ENCODE measurements around the gene AP2A2. TPM values are rescaled to one million over a fixed set of nuclear protein-coding genes. Genes with fewer than 3 reads are reported as not detected.

The AP2A2 gene
- total RNA-seq, 2 donors from 2014 or later = 35.1 to 70.2 TPM

GRCh38 chr11:898540-899190, 27.0 kb upstream of the AP2A2 start:
- Histone ChIP-seq H3K36me3 (peaks cover 19% of the 10 kb centered on the region in 2 donors), H3K27ac (no peak overlapping the region), H3K27me3 (replicated peaks; ENCODE audit: insufficient read depth) (no peaks in the 10 kb centered on the region), H3K9me3 (no peaks in the 10 kb centered on the region), H3K4me1 (replicated peaks) (no peaks in the 10 kb centered on the region), H3K4me3 (no peak overlapping the region)
- whole genome bisulfite sequencing = 79% methylated on average over 20 of the region's 22 CpGs
- no peak for DNase-seq (ENCODE audit: low spot score)
- intact Hi-C loops (cut with DNase I) = loop anchor here (5.0 kb wide), 1 partner anchor 154 kb away; no protein-coding TSS in a partner anchor
- TF ChIP-seq CTCF (IDR thresholded peaks at IDR 0.05) (peak in 1 of 4 experiments; percentile 25), POLR2A (IDR thresholded peaks at IDR 0.05) (no peak)

GRCh38 chr11:899724-900123, 25.9 kb upstream of the AP2A2 start:
- Histone ChIP-seq H3K9me3 (no peaks in the 10 kb centered on the region), H3K27ac (no peak overlapping the region), H3K27me3 (replicated peaks; ENCODE audit: insufficient read depth) (no peaks in the 10 kb centered on the region), H3K4me3 (no peak overlapping the region), H3K4me1 (replicated peaks) (no peaks in the 10 kb centered on the region), H3K36me3 (peaks cover 19% of the 10 kb centered on the region in 2 donors)
- no peak for DNase-seq (ENCODE audit: low spot score)
- TF ChIP-seq POLR2A (IDR thresholded peaks at IDR 0.05) (no peak), POLR2AphosphoS5 (IDR thresholded peaks at IDR 0.05) (no peak), CTCF (IDR thresholded peaks at IDR 0.05) (no peak)
- intact Hi-C loops (cut with DNase I) = loop anchor here (5.0 kb wide), 1 partner anchor 153 kb away; no protein-coding TSS in a partner anchor
- 94% methylated on average over 11 of the region's 11 CpGs for WGBS

- no peak overlapping the region for H3K27ac ChIP-seq
- 93% methylated on average over 7 of the region's 7 CpGs for WGBS
- TF ChIP-seq POLR2A (IDR thresholded peaks at IDR 0.05) (no peak), POLR2AphosphoS5 (IDR thresholded peaks at IDR 0.05) (no peak), CTCF (IDR thresholded peaks at IDR 0.05) (no peak)
- H3K9me3 ChIP-seq = no peaks in the 10 kb centered on the region
- H3K4me1 ChIP-seq (replicated peaks) = no peaks in the 10 kb centered on the region
- peaks cover 19% of the 10 kb centered on the region in 2 donors for H3K36me3 ChIP-seq
- intact Hi-C loops (cut with DNase I) = no loop called here
- H3K4me3 ChIP-seq = no peak overlapping the region
- no peak for DNase-seq (ENCODE audit: low spot score)
- H3K27me3 ChIP-seq (replicated peaks; ENCODE audit: insufficient read depth) = no peaks in the 10 kb centered on the region
Measured at GRCh38 chr11:900545-900944, 25.1 kb upstream of the AP2A2 start.

GRCh38 chr11:901452-902061, 24.1 kb upstream of the AP2A2 start:
- no peak for TF ChIP-seq POLR2A (IDR thresholded peaks at IDR 0.05)
- no peak for TF ChIP-seq CTCF (IDR thresholded peaks at IDR 0.05)
- no peak for TF ChIP-seq POLR2AphosphoS5 (IDR thresholded peaks at IDR 0.05)
- intact Hi-C loops (cut with DNase I) = no loop called here
- Histone ChIP-seq H3K9me3 (no peaks in the 10 kb centered on the region), H3K27me3 (replicated peaks; ENCODE audit: insufficient read depth) (no peaks in the 10 kb centered on the region), H3K4me3 (no peak overlapping the region), H3K36me3 (peaks cover 19% of the 10 kb centered on the region in 2 donors), H3K4me1 (replicated peaks) (no peaks in the 10 kb centered on the region), H3K27ac (no peak overlapping the region)
- WGBS = 89% methylated on average over 18 of the region's 19 CpGs
- no peak for DNase-seq (ENCODE audit: low spot score)

GRCh38 chr11:904380-904779, 21.3 kb upstream of the AP2A2 start:
- TF ChIP-seq CTCF (IDR thresholded peaks at IDR 0.05) (no peak), POLR2A (IDR thresholded peaks at IDR 0.05) (no peak), POLR2AphosphoS5 (IDR thresholded peaks at IDR 0.05) (no peak)
- no peaks in the 10 kb centered on the region for H3K27me3 ChIP-seq (replicated peaks; ENCODE audit: insufficient read depth)
- H3K9me3 ChIP-seq = no peaks in the 10 kb centered on the region
- DNase-seq (ENCODE audit: low spot score) = no peak
- H3K36me3 ChIP-seq = peaks cover 18 to 19% of the 10 kb centered on the region in 2 donors
- intact Hi-C loops (cut with DNase I) = no loop called here
- H3K4me1 ChIP-seq (replicated peaks) = no peaks in the 10 kb centered on the region
- WGBS = 91% methylated on average over 7 of the region's 7 CpGs
- H3K27ac ChIP-seq = no peak overlapping the region
- no peak overlapping the region for H3K4me3 ChIP-seq

Measured in prostate gland (tissue), 2 donors.